Astrocyte of the spinal cord (primary cell): Measurements from ENCODE around the gene EXOC7.
A peak's percentile ranks its signal among the peaks of the same experiment; 100 is the strongest.

Experiments
- DNase-seq: peaks from one replicate; pipeline ENCODE4 v3.0.0; 2011; ENCODE audit warnings: low read depth, low spot score
- H3K4me3 ChIP-seq: 2 replicates; pipeline ENCODE4 v1.5.1; 2011; ENCODE audit warnings: low read depth, mild to moderate bottlenecking, low read length, moderate library complexity
- CTCF ChIP-seq: IDR thresholded peaks from 2 replicates; pipeline ENCODE4 v1.5.1; 2012; ENCODE audit warnings: low read depth, mild to moderate bottlenecking, low read length, inconsistent platforms
- in situ Hi-C: cut with HindIII; loops from 2 replicates; pipeline ENCODE4 v1.10.0; 2017; ENCODE audit warnings: low sequenced_read_pairs

EXOC7 gene

GRCh38 chr17:76103274-76104139, at the start of gene EXOC7:
Gene EXOC7 (minus strand): TSS chr17:76103787. CDS start chr17:76103692, 95 bp downstream.
- peak within 1 kb of the TSS; percentile 92 for H3K4me3 ChIP-seq
- in situ Hi-C loops, result no loop called here
- no peak for TF ChIP-seq CTCF
- peak; percentile 92 for DNase-seq

GRCh38 chr17:76153202-76153601, 49.6 kb upstream of the EXOC7 start:
- no peak overlapping the region for H3K4me3 ChIP-seq
- no peak for TF ChIP-seq CTCF
- in situ Hi-C loops, result no loop called here
- DNase-seq, result no peak

- DNase-seq, result no peak
- H3K4me3 ChIP-seq, result no peak overlapping the region
- TF ChIP-seq CTCF, result no peak
- in situ Hi-C loops, result no loop called here
Observed at GRCh38 chr17:76152591-76152990, 49.0 kb upstream of the EXOC7 start.

- H3K4me3 ChIP-seq, result no peak overlapping the region
- no peak for DNase-seq
- in situ Hi-C loops, result no loop called here
- TF ChIP-seq CTCF, result no peak
Observed at GRCh38 chr17:76151896-76152454, 48.4 kb upstream of the EXOC7 start.

- DNase-seq, result no peak
- TF ChIP-seq CTCF, result no peak
- no peak overlapping the region for H3K4me3 ChIP-seq
- in situ Hi-C loops, result no loop called here
Observed at GRCh38 chr17:76150712-76151622, 47.4 kb upstream of the EXOC7 start.

- DNase-seq, result no peak
- no peak for TF ChIP-seq CTCF
- in situ Hi-C loops, result no loop called here
- no peak overlapping the region for H3K4me3 ChIP-seq
Observed at GRCh38 chr17:76149214-76149613, 45.6 kb upstream of the EXOC7 start.
